Activated naive CD8-positive, alpha-beta T cell treated with anti-CD3 and anti-CD28 coated beads for 36 hours (primary cell): ENCODE measurements around the gene ABCC6. TPM values are rescaled to one million over a fixed set of nuclear protein-coding genes. Genes with fewer than 3 reads are reported as not detected.
"Not testable (repeated sequence)": the region's sequence is repeated elsewhere in the genome, so short reads cannot be mapped to it uniquely, and the experiment has no call there.

Source experiments
- DNase-seq: peaks from one replicate; pipeline ENCODE4 v3.0.0; 2021
- H3K27ac Mint-ChIP-seq: one replicate; pipeline ENCODE4 v1.8.0; 2022; ENCODE audit warnings: mild to moderate bottlenecking, moderate library complexity, mixed read lengths
- H3K27me3 Mint-ChIP-seq: one replicate; pipeline ENCODE4 v1.8.0; 2022; ENCODE audit warnings: mild to moderate bottlenecking, mixed read lengths
- H3K36me3 Mint-ChIP-seq: one replicate; pipeline ENCODE4 v1.8.0; 2021; ENCODE audit warnings: mild to moderate bottlenecking, mixed read lengths
- H3K4me1 Mint-ChIP-seq: one replicate; pipeline ENCODE4 v1.8.0; 2021; ENCODE audit warnings: mixed read lengths
- H3K4me3 Mint-ChIP-seq: one replicate; pipeline ENCODE4 v1.8.0; 2022; ENCODE audit warnings: mild to moderate bottlenecking, moderate library complexity, mixed read lengths
- H3K9me3 Mint-ChIP-seq: one replicate; pipeline ENCODE4 v1.8.0; 2022; ENCODE audit warnings: mixed read lengths
- total RNA-seq, 2 experiments: library from RNA; stranded (reverse); gene quantifications; one replicate each; pipeline ENCODE4 v1.2.3, GENCODE V29; 2021

The ABCC6 gene
- total RNA-seq, 2 experiments from 2014 or later = not detected

DNA sequence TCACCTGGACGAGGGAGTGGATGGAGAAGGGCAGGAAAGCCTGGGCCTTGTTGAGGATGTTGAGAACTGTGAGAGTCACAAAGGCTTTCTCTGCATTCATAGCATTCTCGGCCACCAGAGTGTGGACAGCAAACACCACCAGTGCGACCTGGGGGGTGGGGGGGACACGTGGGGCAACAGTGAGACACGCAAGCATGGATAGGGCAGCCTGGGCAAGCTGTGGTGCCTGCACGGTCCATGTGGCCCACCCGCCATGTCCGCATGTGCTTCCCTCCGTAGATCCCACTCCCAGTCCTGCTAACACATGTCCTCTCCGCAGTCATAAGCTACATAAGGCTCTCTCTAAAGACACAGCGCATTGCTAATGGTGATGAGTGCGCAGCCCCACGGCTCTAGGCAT lies 34.5 kb downstream of the ABCC6 start:
- Mint-ChIP-seq H3K36me3 (no peaks in the 10 kb centered on the region), H3K27ac (no peak overlapping the region), H3K4me3 (no peak overlapping the region), H3K27me3 (peaks cover 5% of the 10 kb centered on the region), H3K4me1 (no peaks in the 10 kb centered on the region), H3K9me3 (no peaks in the 10 kb centered on the region)
- no peak for DNase-seq

DNA sequence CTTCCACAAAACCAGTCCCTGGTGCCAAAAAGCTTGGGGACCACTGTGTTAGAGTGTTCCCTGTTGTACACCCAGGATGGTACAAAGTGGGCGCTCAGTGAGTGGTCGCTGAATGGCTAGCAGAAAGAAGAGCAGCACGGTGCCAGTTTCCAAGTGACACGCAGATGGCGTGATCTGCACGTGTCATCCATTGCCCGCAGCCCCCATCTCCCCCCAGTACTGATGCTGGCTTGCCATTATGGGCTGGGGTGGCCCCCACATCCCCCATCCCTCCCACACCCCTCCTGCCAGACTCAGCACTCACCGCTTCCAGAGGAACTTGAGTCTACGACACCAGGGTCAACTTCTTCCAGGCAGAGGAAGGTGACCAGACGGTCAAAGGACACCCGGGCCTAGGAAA lies 36.5 kb downstream of the ABCC6 start:
- Mint-ChIP-seq H3K9me3 (no peaks in the 10 kb centered on the region), H3K27me3 (peaks cover 5% of the 10 kb centered on the region), H3K36me3 (no peaks in the 10 kb centered on the region), H3K27ac (no peak overlapping the region), H3K4me3 (no peak overlapping the region), H3K4me1 (no peaks in the 10 kb centered on the region)
- DNase-seq = no peak

DNA sequence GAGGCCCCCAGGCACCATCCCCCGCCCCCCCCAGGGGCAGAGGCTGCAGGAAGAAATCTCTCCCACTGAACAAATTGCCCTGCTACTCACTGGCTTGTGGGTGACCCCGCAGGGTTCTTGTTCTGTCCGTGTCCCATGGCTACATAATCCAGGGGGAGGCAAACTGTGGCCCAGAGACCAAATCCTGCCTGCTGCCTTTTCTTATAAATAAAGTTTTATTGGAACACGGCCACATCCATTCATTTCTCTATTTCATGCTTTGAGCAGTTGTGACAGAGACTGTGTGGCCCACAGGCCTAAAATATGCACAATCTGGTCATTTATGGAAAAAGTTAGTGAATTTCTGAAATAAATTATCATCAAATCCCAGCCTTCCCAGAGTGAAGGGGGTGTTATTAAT lies 38.2 kb downstream of the ABCC6 start:
- H3K36me3 Mint-ChIP-seq = no peaks in the 10 kb centered on the region
- H3K9me3 Mint-ChIP-seq = no peaks in the 10 kb centered on the region
- no peaks in the 10 kb centered on the region for H3K4me1 Mint-ChIP-seq

DNA sequence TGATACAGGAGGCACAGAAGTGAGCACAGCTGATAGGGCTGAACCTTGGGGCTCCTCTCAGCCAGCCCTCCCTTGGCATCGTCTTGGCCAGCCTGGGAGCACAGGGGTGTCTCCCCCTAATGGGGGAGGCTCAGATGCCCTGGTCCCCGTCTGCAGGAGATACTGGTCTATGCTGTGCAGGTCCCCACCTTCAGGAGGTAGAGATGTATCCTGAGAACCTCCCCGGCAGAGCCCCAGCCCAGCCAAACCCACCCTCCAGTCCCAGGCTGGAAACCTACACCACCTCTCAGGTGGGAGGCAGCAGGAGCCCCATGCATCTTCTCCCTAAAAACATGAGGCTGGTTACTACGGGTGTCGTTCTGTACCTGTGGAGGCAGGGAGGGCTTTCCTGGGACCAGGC lies 38.7 kb downstream of the ABCC6 start:
- H3K4me3 Mint-ChIP-seq = no peak overlapping the region
- no peaks in the 10 kb centered on the region for H3K9me3 Mint-ChIP-seq
- no peaks in the 10 kb centered on the region for H3K36me3 Mint-ChIP-seq
- no peaks in the 10 kb centered on the region for H3K4me1 Mint-ChIP-seq
- H3K27ac Mint-ChIP-seq = no peak overlapping the region
- no peak for DNase-seq
- H3K27me3 Mint-ChIP-seq = no peaks in the 10 kb centered on the region

More for the DNA sequence above, 38.2 kb downstream of the ABCC6 start:
- no peak for DNase-seq
- no peak overlapping the region for H3K4me3 Mint-ChIP-seq
- H3K27ac Mint-ChIP-seq = no peak overlapping the region
- peaks cover 3% of the 10 kb centered on the region for H3K27me3 Mint-ChIP-seq

DNA sequence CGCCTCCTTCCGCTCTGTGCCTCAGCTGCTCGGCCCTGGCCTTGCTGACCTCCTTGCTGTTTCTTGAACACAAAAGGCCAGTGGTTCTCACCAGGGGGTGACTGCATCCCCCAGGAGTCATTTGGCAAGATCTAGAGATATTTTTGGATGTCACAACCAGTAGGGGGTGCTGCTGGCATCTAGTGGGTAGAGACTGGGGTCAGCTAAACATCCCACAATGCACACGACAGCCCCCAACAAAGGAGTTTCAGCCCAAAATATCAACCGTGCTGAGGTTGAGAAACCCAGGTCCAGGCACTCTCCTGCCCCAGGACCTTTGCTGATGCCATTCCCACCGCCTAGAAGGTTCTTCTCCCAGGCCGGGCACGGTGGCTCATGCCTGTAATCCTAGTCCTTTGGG lies 39.7 kb downstream of the ABCC6 start:
- H3K36me3 Mint-ChIP-seq = no peaks in the 10 kb centered on the region

DNA sequence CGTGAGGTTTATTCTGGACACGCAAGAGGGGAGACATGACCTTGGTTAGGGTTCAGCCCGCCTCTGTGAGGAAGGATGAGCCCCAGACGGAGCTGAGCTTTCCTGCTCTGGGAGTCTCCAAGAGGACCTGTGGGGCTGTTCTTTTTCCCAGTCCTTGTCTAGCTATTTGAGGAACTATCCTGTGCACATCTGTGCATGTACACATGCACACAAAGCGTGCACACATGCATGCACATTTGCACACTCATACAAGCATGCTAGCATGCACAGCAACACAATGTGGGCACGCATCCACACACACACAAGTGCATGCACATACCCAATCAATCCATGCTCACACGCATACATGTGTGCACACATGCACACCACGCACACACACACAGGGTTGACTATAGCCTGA lies 40.4 kb downstream of the ABCC6 start:
- H3K27ac Mint-ChIP-seq = no peak overlapping the region
- no peaks in the 10 kb centered on the region for H3K4me1 Mint-ChIP-seq
- H3K36me3 Mint-ChIP-seq = no peaks in the 10 kb centered on the region
- no peak for DNase-seq
- H3K9me3 Mint-ChIP-seq = no peaks in the 10 kb centered on the region
- no peak overlapping the region for H3K4me3 Mint-ChIP-seq
- no peaks in the 10 kb centered on the region for H3K27me3 Mint-ChIP-seq

More for the DNA sequence above, 39.7 kb downstream of the ABCC6 start:
- Mint-ChIP-seq H3K27ac (no peak overlapping the region), H3K4me3 (no peak overlapping the region), H3K9me3 (no peaks in the 10 kb centered on the region), H3K4me1 (no peaks in the 10 kb centered on the region), H3K27me3 (no peaks in the 10 kb centered on the region)
- no peak for DNase-seq

DNA sequence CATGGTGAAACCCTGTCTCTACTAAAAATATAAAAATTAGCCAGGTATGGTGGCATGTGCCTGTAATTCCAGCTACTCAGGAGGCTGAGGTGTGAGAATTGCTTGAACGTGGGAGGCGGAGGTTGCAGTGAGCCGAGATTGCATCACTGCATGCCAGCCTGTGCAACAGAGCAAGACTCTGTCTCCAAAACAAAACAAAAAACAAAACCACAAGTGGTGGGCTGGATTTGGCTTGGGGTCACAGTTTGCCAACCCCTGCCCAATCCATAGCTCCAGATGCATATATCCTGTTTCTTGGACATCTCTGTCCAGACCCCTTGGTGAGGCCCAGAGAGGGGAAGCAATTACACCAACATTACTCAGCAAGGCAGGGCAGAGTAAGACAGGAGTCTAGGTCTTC lies 41.5 kb downstream of the ABCC6 start:
- not testable (repeated sequence) for H3K27ac Mint-ChIP-seq, H3K27me3 Mint-ChIP-seq, H3K36me3 Mint-ChIP-seq, H3K4me3 Mint-ChIP-seq, DNase-seq, H3K9me3 Mint-ChIP-seq, H3K4me1 Mint-ChIP-seq

DNA sequence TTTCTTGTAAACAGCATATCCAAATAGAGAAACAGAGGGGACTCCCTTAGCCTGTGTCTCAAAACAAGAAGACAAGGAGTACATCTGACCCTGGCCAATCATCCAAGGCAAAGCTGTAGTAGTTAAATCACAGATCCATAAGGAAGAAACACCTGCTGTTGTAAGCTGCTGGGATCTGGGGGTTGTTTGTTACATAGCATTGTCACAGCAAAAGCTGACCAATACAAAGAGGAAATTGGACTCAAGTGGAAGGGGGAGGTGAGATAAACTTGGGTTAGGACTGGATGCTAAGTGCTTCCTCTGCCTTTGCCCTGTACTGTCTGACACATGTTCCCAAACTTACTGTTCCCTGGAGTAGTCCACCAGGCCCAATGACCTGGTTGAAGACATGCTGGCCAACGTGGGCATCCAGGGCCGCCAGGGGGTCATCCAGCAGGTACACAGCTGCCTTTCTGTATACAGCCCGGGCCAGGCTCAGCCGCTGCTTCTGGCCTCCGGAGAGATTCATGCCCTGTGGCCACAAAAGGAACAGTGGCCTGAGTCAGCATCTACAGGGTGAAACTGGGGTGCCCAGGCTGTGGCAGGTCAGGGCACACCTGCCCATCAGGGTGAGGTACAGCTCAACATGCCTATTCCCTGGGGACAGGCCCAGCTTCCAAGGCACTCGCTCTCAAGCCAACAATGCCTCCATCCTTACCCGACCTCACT lies 44.7 kb downstream of the ABCC6 start:
- Mint-ChIP-seq H3K27ac (no peak overlapping the region), H3K36me3 (no peaks in the 10 kb centered on the region)

DNA sequence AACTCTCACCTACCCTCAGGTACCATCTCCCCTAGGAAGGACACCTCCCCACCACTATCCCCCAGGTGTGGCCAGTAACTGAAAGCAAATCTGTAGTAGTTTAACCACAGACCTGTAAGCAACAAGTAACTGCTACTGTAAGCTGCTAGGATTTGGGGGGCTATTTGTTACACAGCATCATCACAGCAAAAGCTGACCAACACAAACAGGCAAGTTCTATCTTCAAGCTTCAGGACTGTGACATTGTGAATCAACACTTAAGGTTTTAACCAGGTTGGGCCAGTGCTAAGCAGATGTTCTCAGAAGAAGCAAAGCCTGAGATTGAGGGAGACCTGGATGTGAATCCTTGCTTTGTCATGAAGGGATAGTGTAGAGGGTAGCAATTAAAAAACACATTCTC lies 47.0 kb downstream of the ABCC6 start:
- Mint-ChIP-seq H3K27me3 (no peaks in the 10 kb centered on the region), H3K4me3 (no peak overlapping the region), H3K27ac (no peak overlapping the region), H3K9me3 (peaks cover 1% of the 10 kb centered on the region), H3K36me3 (no peaks in the 10 kb centered on the region), H3K4me1 (no peaks in the 10 kb centered on the region)
- DNase-seq = no peak

More for the DNA sequence above, 44.7 kb downstream of the ABCC6 start:
- Mint-ChIP-seq H3K27me3 (no peaks in the 10 kb centered on the region), H3K9me3 (peaks cover 1% of the 10 kb centered on the region), H3K4me3 (no peak overlapping the region), H3K4me1 (no peaks in the 10 kb centered on the region)
- no peak for DNase-seq

DNA sequence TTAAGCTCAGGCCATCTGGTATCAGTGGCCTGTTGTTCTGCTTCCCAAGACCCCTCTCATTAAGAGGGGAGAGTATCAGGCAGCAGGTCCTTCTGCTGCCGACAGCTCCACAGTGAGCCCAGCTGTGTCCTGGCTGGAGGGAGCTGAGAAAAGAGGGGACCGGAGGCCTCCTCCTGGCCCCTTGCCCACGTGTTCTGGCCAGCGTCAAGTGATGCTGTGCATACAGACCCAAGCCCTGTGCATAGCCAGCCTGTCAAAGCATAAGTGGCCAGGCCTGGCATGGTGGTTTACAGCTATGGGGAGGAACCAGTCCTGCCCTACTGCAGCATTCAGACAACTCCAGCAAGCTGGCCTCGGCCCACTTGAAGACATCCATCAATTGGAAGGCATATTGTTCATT lies 48.0 kb downstream of the ABCC6 start:
- Mint-ChIP-seq H3K4me3 (no peak overlapping the region), H3K36me3 (no peaks in the 10 kb centered on the region), H3K4me1 (no peaks in the 10 kb centered on the region), H3K27me3 (no peaks in the 10 kb centered on the region), H3K9me3 (peaks cover 1% of the 10 kb centered on the region), H3K27ac (no peak overlapping the region)
- DNase-seq = no peak

DNA sequence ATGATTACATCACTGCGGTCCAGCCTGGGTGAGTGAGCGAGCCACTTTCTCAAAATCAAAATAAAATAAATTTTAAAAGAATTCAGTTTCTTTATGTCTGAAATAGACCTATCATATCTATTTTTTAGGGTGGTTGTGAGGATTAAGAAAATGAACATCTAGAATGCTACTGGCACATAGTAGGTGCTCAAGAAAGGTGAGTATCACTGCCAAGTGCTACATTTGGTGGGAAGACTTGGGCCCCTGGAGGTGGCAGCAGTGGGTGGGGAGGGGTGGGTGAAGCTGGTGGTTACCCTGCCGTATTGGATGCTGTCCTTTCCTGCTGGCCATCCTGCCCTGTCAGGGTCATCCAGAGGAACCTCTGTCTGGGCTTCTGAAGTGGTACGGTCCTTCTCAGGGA lies 50.3 kb downstream of the ABCC6 start:
- Mint-ChIP-seq H3K4me3 (no peak overlapping the region), H3K27ac (no peak overlapping the region), H3K4me1 (no peaks in the 10 kb centered on the region), H3K9me3 (peaks cover 1% of the 10 kb centered on the region), H3K36me3 (no peaks in the 10 kb centered on the region), H3K27me3 (no peaks in the 10 kb centered on the region)
- no peak for DNase-seq

DNA sequence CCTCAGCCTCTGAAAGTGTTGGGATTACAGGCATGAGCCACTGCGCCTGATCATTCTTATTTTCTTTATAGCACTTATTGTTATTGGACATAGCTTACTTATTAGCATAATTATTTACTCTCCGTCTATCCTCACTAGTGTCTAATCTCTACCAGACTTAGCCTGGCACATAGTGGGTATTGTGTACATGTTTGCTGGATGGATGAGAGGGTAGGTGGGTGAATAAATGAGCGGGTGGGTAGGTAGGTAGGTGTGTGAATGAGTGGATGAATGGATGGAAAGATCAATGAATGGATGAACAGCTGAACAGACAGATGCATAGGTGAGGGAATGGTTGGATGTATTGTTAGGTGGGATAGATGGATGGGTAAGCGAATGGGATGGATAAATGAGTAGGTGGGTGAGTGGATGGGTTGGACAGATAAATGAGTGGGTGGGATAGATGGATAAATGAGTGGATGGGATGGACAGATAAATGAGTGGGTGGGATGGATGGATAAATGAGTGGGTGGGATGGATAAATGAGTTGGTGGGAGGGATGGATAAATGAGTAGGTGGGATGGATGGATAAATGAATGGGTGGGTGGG lies 51.9 kb downstream of the ABCC6 start:
- no peak for DNase-seq
- Mint-ChIP-seq H3K27me3 (no peaks in the 10 kb centered on the region), H3K27ac (no peak overlapping the region), H3K36me3 (no peaks in the 10 kb centered on the region), H3K4me1 (no peaks in the 10 kb centered on the region), H3K4me3 (no peak overlapping the region), H3K9me3 (peaks cover 1% of the 10 kb centered on the region)

DNA sequence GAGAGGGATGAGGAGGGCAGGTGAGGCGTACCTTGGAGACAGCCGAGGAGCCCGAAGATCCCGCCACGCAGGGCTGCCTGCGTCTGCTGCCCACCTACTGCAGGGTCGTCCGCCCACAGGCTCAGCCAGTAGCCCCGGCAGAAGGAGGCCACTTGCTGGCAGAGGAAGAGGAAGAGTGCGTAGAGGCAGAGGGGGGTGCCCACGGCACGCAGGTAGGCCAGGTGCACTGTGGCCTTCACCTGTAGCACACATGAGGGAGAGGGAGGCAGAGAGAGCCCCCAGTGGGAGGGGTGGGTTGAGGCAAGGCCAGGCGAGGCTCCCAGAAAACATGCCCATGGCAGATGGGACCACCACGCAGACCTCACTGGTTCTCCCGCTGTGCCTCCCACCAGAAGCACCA lies 53.7 kb downstream of the ABCC6 start:
- Mint-ChIP-seq H3K27ac (no peak overlapping the region), H3K27me3 (no peaks in the 10 kb centered on the region), H3K9me3 (no peaks in the 10 kb centered on the region), H3K4me1 (no peaks in the 10 kb centered on the region), H3K36me3 (no peaks in the 10 kb centered on the region), H3K4me3 (no peak overlapping the region)
- no peak for DNase-seq

DNA sequence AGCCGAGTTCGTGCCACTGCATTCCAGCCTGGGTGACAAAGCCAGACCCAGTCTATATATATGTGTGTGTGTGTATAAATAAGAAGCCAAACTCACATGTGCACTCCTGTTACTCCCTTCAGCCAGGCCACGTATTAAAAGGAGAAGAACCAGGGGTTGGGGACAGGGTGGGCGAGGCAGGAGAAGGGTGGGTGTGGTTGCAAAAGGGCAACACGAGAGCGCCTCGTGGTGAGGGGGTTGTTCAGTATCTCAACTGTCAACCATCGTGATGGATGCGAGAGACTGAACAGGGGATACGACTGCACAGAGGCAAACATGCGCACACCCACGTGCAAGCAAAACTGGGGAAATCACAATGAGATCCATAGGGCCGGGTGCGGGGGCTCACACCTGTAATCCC lies 54.9 kb downstream of the ABCC6 start:
- no peaks in the 10 kb centered on the region for H3K4me1 Mint-ChIP-seq
- DNase-seq = no peak
- H3K36me3 Mint-ChIP-seq = no peaks in the 10 kb centered on the region
- H3K27me3 Mint-ChIP-seq = no peaks in the 10 kb centered on the region
- no peak overlapping the region for H3K4me3 Mint-ChIP-seq
- no peaks in the 10 kb centered on the region for H3K9me3 Mint-ChIP-seq
- H3K27ac Mint-ChIP-seq = no peak overlapping the region

DNA sequence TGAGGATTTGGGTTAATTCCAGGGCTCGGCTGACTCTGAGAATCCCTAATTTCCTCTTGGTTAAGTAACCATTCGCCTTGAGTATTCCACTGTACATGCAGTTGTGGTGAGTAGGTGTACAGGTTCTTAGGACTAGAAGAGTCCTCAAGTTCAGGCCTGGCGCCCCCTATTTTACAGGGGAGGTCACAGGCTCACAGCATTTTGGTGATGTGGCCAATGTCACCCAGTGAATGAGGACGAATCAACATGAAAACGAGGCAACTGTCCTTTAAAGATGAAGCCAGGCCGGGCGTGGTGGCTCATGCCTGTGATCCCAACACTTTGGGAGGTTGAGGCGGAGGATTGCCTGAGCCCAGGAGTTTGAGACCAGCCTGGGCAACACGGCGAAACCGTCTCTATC lies 55.4 kb downstream of the ABCC6 start:
- DNase-seq = no peak
- Mint-ChIP-seq H3K27ac (no peak overlapping the region), H3K9me3 (no peaks in the 10 kb centered on the region), H3K4me3 (no peak overlapping the region), H3K4me1 (no peaks in the 10 kb centered on the region), H3K36me3 (no peaks in the 10 kb centered on the region), H3K27me3 (no peaks in the 10 kb centered on the region)

DNA sequence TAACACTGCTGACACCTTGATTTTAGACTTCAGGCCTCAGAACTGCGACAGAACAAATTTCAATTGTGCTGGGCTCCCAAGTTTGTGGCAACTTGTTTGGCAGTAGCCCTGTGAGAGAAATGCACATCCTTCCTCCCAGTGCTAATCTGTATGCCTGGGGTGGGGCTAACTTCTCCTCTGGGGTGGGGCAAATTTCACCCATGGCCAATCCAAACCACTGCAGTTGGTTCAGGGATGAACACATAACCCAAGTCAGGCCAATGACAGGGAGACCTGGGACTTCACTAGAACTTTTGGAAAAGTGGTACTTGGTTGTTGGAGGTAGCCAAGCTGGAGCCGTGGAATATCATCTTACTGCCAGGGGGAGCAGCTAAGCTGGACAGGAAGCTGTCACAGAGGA lies 56.3 kb downstream of the ABCC6 start:
- no peak overlapping the region for H3K27ac Mint-ChIP-seq

More for the DNA sequence above, 56.3 kb downstream of the ABCC6 start:
- Mint-ChIP-seq H3K9me3 (no peaks in the 10 kb centered on the region), H3K36me3 (no peaks in the 10 kb centered on the region), H3K27me3 (no peaks in the 10 kb centered on the region), H3K4me3 (no peak overlapping the region), H3K4me1 (no peaks in the 10 kb centered on the region)
- no peak for DNase-seq
